NCI-H345 treated with DMSO at 0.1 percent for 48 hours (cell line): ENCODE data around the gene FOXF1.

ENCODE experiments used
- DNase-seq: peaks from one replicate; lab custom pipeline; 2025; ENCODE audit not compliant: unreplicated experiment; lab: John Stamatoyannopoulos, UW

The FOXF1 gene

GRCh38 chr16:86554599-86554916, 44.2 kb downstream of the FOXF1 start:
- no peak for DNase-seq

- peak; percentile 40 for DNase-seq
These were observed 44.8 kb downstream of the FOXF1 start, which contains the start of gene MTHFSD for GRCh38 chr16:86554917-86555703. Gene MTHFSD (minus strand): TSS chr16:86555235. CDS start chr16:86555184, 51 bp downstream.

GRCh38 chr16:86555704-86556075, 45.4 kb downstream of the FOXF1 start:
- no peak for DNase-seq

- no peak for DNase-seq
These were observed 46.2 kb downstream of the FOXF1 start for GRCh38 chr16:86556576-86556975.

GRCh38 chr16:86557587-86557986, 47.3 kb downstream of the FOXF1 start:
- DNase-seq, result no peak

GRCh38 chr16:86558355-86559193, 48.2 kb downstream of the FOXF1 start:
- no peak for DNase-seq

GRCh38 chr16:86559802-86560305, 49.5 kb downstream of the FOXF1 start:
- no peak for DNase-seq

GRCh38 chr16:86562356-86562755, 52.0 kb downstream of the FOXF1 start:
- no peak for DNase-seq

GRCh38 chr16:86563469-86564345, 53.4 kb downstream of the FOXF1 start:
- peak; percentile 55 for DNase-seq
